H1 (cell line): Measurements from ENCODE around the gene ASF1A. TPM values are rescaled to one million over a fixed set of nuclear protein-coding genes. Genes with fewer than 3 reads are reported as not detected.

ENCODE experiments used
- CTCF ChIA-PET: fragments of 300-600 bp; sonication (Branson Sonifier 250); formaldehyde crosslinking; loops from one replicate; lab custom pipeline; 2021; ENCODE audit not compliant: partially characterized antibody; lab: Charles Lee
- POLR2A ChIA-PET: fragments of 300-600 bp; sonication (Branson Sonifier 250); formaldehyde crosslinking; loops from one replicate; lab custom pipeline; 2021; ENCODE audit warnings: inconsistent platforms; ENCODE audit not compliant: partially characterized antibody; lab: Charles Lee
- DNase-seq, 2 experiments: peaks; one replicate each; pipeline versions ENCODE4 v3.0.0 to v3.0.0-alpha.2; 2010 to 2022; ENCODE audit warnings: low spot score in 2 of 2, low read depth in 1 of 2, mixed read lengths in 1 of 2
- FAIRE-seq: peaks from 2 replicates; lab custom pipeline; 2011; peaks lifted over from hg19 to GRCh38; lab: Jason Lieb, UNC
- H2AFZ ChIP-seq: 2 replicates; pipeline ENCODE4 v1.8.1; 2012; ENCODE audit warnings: low read length, inconsistent platforms
- H2AK5ac ChIP-seq: 2 replicates; pipeline ENCODE4 v1.6.1; 2013; ENCODE audit warnings: low read depth, low read length
- H2BK120ac ChIP-seq: replicated peaks from 2 replicates; pipeline ENCODE3; 2013; ENCODE audit warnings: low read depth, low read length, inconsistent platforms
- H2BK12ac ChIP-seq: 2 replicates; pipeline ENCODE4 v1.6.1; 2013; ENCODE audit warnings: low read depth, low read length
- H2BK15ac ChIP-seq: 2 replicates; pipeline ENCODE4 v1.6.1; 2013; ENCODE audit warnings: low read length
- H2BK20ac ChIP-seq: 2 replicates; pipeline ENCODE4 v1.6.1; 2013; ENCODE audit warnings: low read length
- H2BK5ac ChIP-seq: 2 replicates; pipeline ENCODE4 v1.6.1; 2013; ENCODE audit warnings: low read depth, low read length
- H3K14ac ChIP-seq: 2 replicates; pipeline ENCODE4 v1.6.1; 2013; ENCODE audit warnings: inconsistent platforms; ENCODE audit not compliant: insufficient read length
- H3K18ac ChIP-seq: 2 replicates; pipeline ENCODE4 v1.6.1; 2013; ENCODE audit warnings: low read length; ENCODE audit errors: extremely low read depth
- H3K23ac ChIP-seq: 2 replicates; pipeline ENCODE4 v1.6.1; 2013; ENCODE audit warnings: inconsistent platforms; ENCODE audit not compliant: insufficient read length
- H3K23me2 ChIP-seq: 2 replicates; pipeline ENCODE4 v1.6.1; 2013; ENCODE audit warnings: low read depth, low read length
- H3K27ac ChIP-seq: 2 replicates; pipeline ENCODE4 v1.6.1; 2011; ENCODE audit warnings: low read depth, low read length, inconsistent platforms
- H3K27me3 ChIP-seq, 4 experiments: replicated peaks in 1 of 4; 1 replicate in 1 of 4; 2 replicates in 3 of 4; pipeline versions ENCODE4 v1.6.1 to v1.8.1; 2011 to 2013; ENCODE audit warnings: low read length in 3 of 4, mild to moderate bottlenecking in 3 of 4, inconsistent platforms in 2 of 4, mixed read lengths in 2 of 4, moderate library complexity in 1 of 4; ENCODE audit not compliant: control insufficient read depth in 3 of 4, insufficient read depth in 3 of 4; ENCODE audit errors: extremely low read depth in 1 of 4
- H3K36me3 ChIP-seq, 4 experiments: 2 replicates each; pipeline versions ENCODE4 v1.6.1 to v1.8.1; 2011 to 2013; ENCODE audit warnings: mild to moderate bottlenecking in 4 of 4, low read length in 3 of 4, moderate library complexity in 2 of 4, control low read depth in 1 of 4, inconsistent platforms in 1 of 4; ENCODE audit not compliant: insufficient read depth in 4 of 4, control insufficient read depth in 2 of 4
- H3K4ac ChIP-seq: replicated peaks from 2 replicates; pipeline ENCODE3; 2013; ENCODE audit warnings: low read length, low read depth, mixed read lengths, inconsistent platforms; ENCODE audit not compliant: insufficient read length
- H3K4me1 ChIP-seq, 4 experiments: replicated peaks in 1 of 4; 1 replicate in 1 of 4; 2 replicates in 3 of 4; pipeline versions ENCODE4 v1.6.1 to v1.8.1; 2011 to 2013; ENCODE audit warnings: low read length in 3 of 4, inconsistent platforms in 2 of 4, mixed read lengths in 1 of 4; ENCODE audit not compliant: insufficient read depth in 4 of 4, control insufficient read depth in 3 of 4
- H3K4me2 ChIP-seq, 2 experiments: 2 replicates each; pipeline versions ENCODE4 v1.6.1 to v1.8.1; 2011 to 2013; ENCODE audit warnings: low read depth in 2 of 2, low read length in 2 of 2, control low read depth in 1 of 2, inconsistent platforms in 1 of 2, mild to moderate bottlenecking in 1 of 2; ENCODE audit not compliant: insufficient read depth in 1 of 2
- H3K4me3 ChIP-seq, 4 experiments: fragments of 200-600, 300-600 bp in 1 of 4; sonication (generic), shearing (Covaris generic), sonication (Bioruptor Twin) in 1 of 4; 2 replicates each; pipeline versions ENCODE4 v1.5.1 to v1.8.1; 2011 to 2016; ENCODE audit warnings: low read length in 4 of 4, low read depth in 3 of 4, control low read depth in 2 of 4, inconsistent platforms in 2 of 4, mild to moderate bottlenecking in 2 of 4, mixed read lengths in 1 of 4, moderate library complexity in 1 of 4; ENCODE audit not compliant: insufficient read depth in 2 of 4; ENCODE audit errors: extremely low read depth in 1 of 4
- H3K56ac ChIP-seq: replicated peaks from 2 replicates; pipeline ENCODE3; 2013; ENCODE audit warnings: low read depth, mild to moderate bottlenecking, mixed read lengths, low read length, inconsistent platforms; ENCODE audit not compliant: insufficient read length
- H3K79me1 ChIP-seq: 2 replicates; pipeline ENCODE4 v1.6.1; 2013; ENCODE audit warnings: low read depth, low read length, control low read depth
- H3K79me2 ChIP-seq, 2 experiments: 2 replicates each; pipeline versions ENCODE4 v1.6.1 to v1.8.1; 2012 to 2013; ENCODE audit warnings: low read length in 2 of 2, mild to moderate bottlenecking in 2 of 2, inconsistent platforms in 1 of 2; ENCODE audit not compliant: insufficient read depth in 2 of 2, control insufficient read depth in 1 of 2
- H3K9ac ChIP-seq, 4 experiments: replicated peaks in 1 of 4; 1 replicate in 1 of 4; 2 replicates in 3 of 4; pipeline versions ENCODE4 v1.6.1 to v1.8.1; 2011 to 2013; ENCODE audit warnings: low read depth in 3 of 4, low read length in 3 of 4, control low read depth in 2 of 4, mild to moderate bottlenecking in 2 of 4, moderate library complexity in 2 of 4, inconsistent platforms in 1 of 4; ENCODE audit errors: extremely low read depth in 1 of 4
- H3K9me3 ChIP-seq, 2 experiments: 2 replicates each; pipeline versions ENCODE4 v1.6.1 to v1.8.1; 2012 to 2013; ENCODE audit warnings: mild to moderate bottlenecking in 2 of 2, moderate library complexity in 2 of 2, control low read depth in 1 of 2, inconsistent platforms in 1 of 2, low read depth in 1 of 2, low read length in 1 of 2, mixed read lengths in 1 of 2; ENCODE audit not compliant: insufficient read depth in 2 of 2
- H4K20me1 ChIP-seq, 2 experiments: replicated peaks in 1 of 2; 2 replicates each; pipeline versions ENCODE3 to v1.8.1; 2011 to 2013; ENCODE audit warnings: inconsistent platforms in 2 of 2, low read length in 2 of 2, mild to moderate bottlenecking in 1 of 2; ENCODE audit not compliant: insufficient read depth in 2 of 2, control insufficient read depth in 1 of 2
- H4K5ac ChIP-seq: 2 replicates; pipeline ENCODE4 v1.6.1; 2013; ENCODE audit warnings: low read length, low read depth, mixed read lengths, inconsistent platforms; ENCODE audit not compliant: insufficient read length
- H4K8ac ChIP-seq: 2 replicates; pipeline ENCODE4 v1.8.0; 2013; ENCODE audit warnings: mild to moderate bottlenecking, moderate library complexity, low read length, inconsistent platforms; ENCODE audit not compliant: insufficient read depth; ENCODE audit errors: extremely low read depth
- H4K91ac ChIP-seq: replicated peaks from 2 replicates; pipeline ENCODE3; 2013; ENCODE audit warnings: low read length, mixed read lengths, inconsistent platforms; ENCODE audit not compliant: insufficient read length
- ATF3 ChIP-seq: IDR thresholded peaks from 2 replicates; pipeline ENCODE4 v1.6.1; 2011; ENCODE audit warnings: low read depth, mild to moderate bottlenecking, low read length; ENCODE audit not compliant: insufficient read depth
- EGR1 ChIP-seq: IDR thresholded peaks from 2 replicates; pipeline ENCODE4 v1.6.1; 2011; ENCODE audit warnings: low read depth, low read length, borderline replicate concordance
- HDAC6 ChIP-seq: IDR thresholded peaks from one replicate; pipeline ENCODE4 v1.7.1; 2012; ENCODE audit warnings: low read depth, mild to moderate bottlenecking, inconsistent platforms, low read length, moderate library complexity
- JUND ChIP-seq: IDR thresholded peaks from 2 replicates; pipeline ENCODE4 v1.6.1; 2011; ENCODE audit warnings: mild to moderate bottlenecking, improper control_type of control experiment, low read length
- KDM4A ChIP-seq: IDR thresholded peaks from one replicate; pipeline ENCODE4 v1.7.1; 2012; ENCODE audit warnings: low read depth, mild to moderate bottlenecking, moderate library complexity, low read length, inconsistent platforms; ENCODE audit not compliant: severe bottlenecking
- KDM5A ChIP-seq: fragments of 200-600 bp; IDR thresholded peaks from 2 replicates; pipeline ENCODE4 v1.7.1; 2012; ENCODE audit warnings: mild to moderate bottlenecking, low read length, inconsistent platforms, mixed read lengths
- MAFK ChIP-seq: IDR thresholded peaks from 2 replicates; pipeline ENCODE4 v1.6.1; 2012; ENCODE audit warnings: low read depth, mild to moderate bottlenecking, improper control_type of control experiment, low read length
- PHF8 ChIP-seq: fragments of 200-600 bp; sonication (generic); conservative IDR thresholded peaks from 2 replicates; pipeline ENCODE4 v1.7.1; 2012; ENCODE audit warnings: low read depth, mild to moderate bottlenecking, inconsistent platforms, low read length, moderate library complexity
- POLR2A ChIP-seq, 2 experiments: IDR thresholded peaks; 1 replicate in 1 of 2; 2 replicates in 1 of 2; pipeline ENCODE4 v1.6.1; 2011; ENCODE audit warnings: low read depth in 2 of 2, low read length in 2 of 2, mild to moderate bottlenecking in 2 of 2; ENCODE audit errors: control extremely low read depth in 1 of 2
- SUZ12 ChIP-seq: fragments of 200-600 bp; sonication (generic); IDR thresholded peaks from 2 replicates; pipeline ENCODE4 v1.6.1; 2012; ENCODE audit warnings: mild to moderate bottlenecking, inconsistent platforms, low read length, moderate library complexity, mixed read lengths
- TAF7 ChIP-seq: optimal IDR thresholded peaks from 2 replicates; pipeline ENCODE3; 2011; ENCODE audit warnings: low read depth, mild to moderate bottlenecking, inconsistent platforms, low read length, moderate library complexity, borderline replicate concordance
- TBP ChIP-seq: IDR thresholded peaks from 2 replicates; pipeline ENCODE4 v1.6.1; 2011; ENCODE audit warnings: low read depth, low read length, improper control_type of control experiment
- USF2 ChIP-seq: IDR thresholded peaks from 2 replicates; pipeline ENCODE4 v1.6.1; 2011; ENCODE audit warnings: low read length, improper control_type of control experiment
- YY1 ChIP-seq: IDR thresholded peaks from 2 replicates; pipeline ENCODE4 v1.6.1; 2011; ENCODE audit warnings: low read depth, mild to moderate bottlenecking, low read length
- WGBS, 2 experiments: shearing (Covaris generic) in 1 of 2; methylation state at CpG; one replicate each; pipeline versions ENCODE4 v1.1.6 to v1.1.7; 2013 to 2015; ENCODE audit warnings: low lambda C conversion rate in 2 of 2, mixed read lengths in 2 of 2, inconsistent platforms in 1 of 2, low coverage in 1 of 2, missing lambda C conversion rate in 1 of 2; ENCODE audit not compliant: insufficient replicate concordance in 2 of 2, insufficient coverage in 1 of 2, insufficient read length in 1 of 2; ENCODE audit errors: extremely low coverage in 1 of 2, missing lambda C conversion rate in 1 of 2; 5-methylcytosine and 5-hydroxymethylcytosine counted together
- polyA plus RNA-seq, 7 experiments: library from polyadenylated mRNA; depleted of rRNA in 3 of 7; stranded (reverse) in 5 of 7; unstranded in 2 of 7; fragments of >200 nt in 5 of 7; fragments of 200-250 nt in 2 of 7; gene quantifications; 1 replicate in 5 of 7; 2 replicates in 1 of 7; 4 replicates in 1 of 7; pipeline versions ENCODE4 v1.2.1 to v1.2.3, GENCODE V29; 2011 to 2013; ENCODE audit warnings: missing spikeins in 2 of 7, mixed read lengths in 2 of 7
- total RNA-seq: library from RNA; stranded (reverse); fragmentation: NEBNext Ultra II Directional; extraction: Animal tissue kit (Norgen Biotek cat#: 25700); gene quantifications from 2 replicates; pipeline ENCODE4 v1.2.1, GENCODE V29; 2021

The ASF1A gene
- total and polyA plus RNA-seq, 2 of the 8 experiments (the other 6 are each of a cell fraction or from before 2014, with no cell fraction given): 11.4 to 50.2 TPM

- no peak for FAIRE-seq
- TF ChIP-seq MAFK: no peak
- TF ChIP-seq YY1: no peak
- TF ChIP-seq KDM4A: no peak
- no peak for TF ChIP-seq POLR2A (IDR thresholded peaks at IDR 0.05; ENCODE audit: control extremely low read depth in 1 of 2, low read depth in 2 of 2, low read length in 2 of 2)
- no peak for TF ChIP-seq TAF7
- no peak for TF ChIP-seq KDM5A
- no peak for TF ChIP-seq HDAC6
- no peak for TF ChIP-seq USF2
- TF ChIP-seq ATF3: no peak
- no peak for TF ChIP-seq PHF8
- TF ChIP-seq EGR1: no peak
- no peak for TF ChIP-seq JUND
- TF ChIP-seq SUZ12: no peak
- TF ChIP-seq TBP: no peak
Measured at GRCh38 chr6:118860363-118860762, 33.6 kb upstream of the ASF1A start.

More at GRCh38 chr6:118860363-118860762, 33.6 kb upstream of the ASF1A start:
- WGBS, 2 experiments: 69% methylated on average over 1 of the region's 1 CpG; no CpG with 5 or more reads in 1 of the 2 experiments
- H3K9me3 ChIP-seq: peaks cover 3 to 6% of the 10 kb centered on the region in 2 experiments; a peak in 3 of 4 replicates
- no peaks in the 10 kb centered on the region for H3K36me3 ChIP-seq
- no peaks in the 10 kb centered on the region for H4K20me1 ChIP-seq
- H3K14ac ChIP-seq: no peak overlapping the region
- H3K23ac ChIP-seq: no peak overlapping the region
- no peak overlapping the region for H2AFZ ChIP-seq
- no peak overlapping the region for H3K9ac ChIP-seq
- H2BK20ac ChIP-seq: no peak overlapping the region
- no peak overlapping the region for H2BK15ac ChIP-seq
- no peak overlapping the region for H3K4me2 ChIP-seq
- H4K91ac ChIP-seq: no peak overlapping the region
- no peak overlapping the region for H3K56ac ChIP-seq
- no peaks in the 10 kb centered on the region for H3K79me1 ChIP-seq
- CTCF ChIA-PET: interaction anchor here (0.8 to 2.0 kb wide), 5 partner anchors 16 to 1545 kb away, joined by 3 to 7 read pairs (median 6); no protein-coding TSS in a partner anchor
- H4K5ac ChIP-seq: no peak overlapping the region
- H3K4me3 ChIP-seq: no peak overlapping the region
- H4K8ac ChIP-seq: no peak overlapping the region
- no peak overlapping the region for H2AK5ac ChIP-seq
- no peak overlapping the region for H3K27ac ChIP-seq
- H3K79me2 ChIP-seq: no peaks in the 10 kb centered on the region
- H3K4me1 ChIP-seq: peaks cover 0 to 3% (median 0%) of the 10 kb centered on the region in 4 experiments; a peak in 2 of 7 replicates
- POLR2A ChIA-PET: no interaction called here
- H2BK120ac ChIP-seq: no peak overlapping the region
- H3K27me3 ChIP-seq: no peaks in the 10 kb centered on the region
- H2BK5ac ChIP-seq: no peak overlapping the region
- H3K18ac ChIP-seq: no peak overlapping the region
- no peak overlapping the region for H2BK12ac ChIP-seq
- DNase-seq: no peak
- H3K4ac ChIP-seq: no peak overlapping the region
- H3K23me2 ChIP-seq: no peaks in the 10 kb centered on the region
